Measurements from ENCODE around the gene PRKCA. TPM values are rescaled to one million over a fixed set of nuclear protein-coding genes. Genes with fewer than 3 reads are reported as not detected.

The PRKCA gene
- polyA plus RNA-seq, 2 of the 4 experiments (the other 2 are of a cell fraction) = 28.8 to 65.0 TPM

GRCh38 chr17:66604376-66604775 lies 302.0 kb downstream of the PRKCA start:
- H3K4me2 ChIP-seq = no peak overlapping the region
- no peak for TF ChIP-seq FOSB (CRISPR knock-in tag; IDR thresholded peaks at IDR 0.05)
- no peak for TF ChIP-seq ELK1 (IDR thresholded peaks at IDR 0.05; ENCODE audit: low read depth, low read length)
- TF ChIP-seq HEYL (CRISPR knock-in tag; IDR thresholded peaks at IDR 0.05) = no peak
- TF ChIP-seq SREBF2 (IDR thresholded peaks at IDR 0.05) = no peak
- TF ChIP-seq FOSL2 (IDR thresholded peaks at IDR 0.05) = no peak
- TF ChIP-seq FOSL2 (CRISPR knock-in tag; IDR thresholded peaks at IDR 0.05) = no peak
- no peak for TF ChIP-seq ZSCAN20 (CRISPR knock-in tag; IDR thresholded peaks at IDR 0.05)
- no peak for TF ChIP-seq ATOH8 (CRISPR knock-in tag; IDR thresholded peaks at IDR 0.05; ENCODE audit: low read depth)
- no peak for TF ChIP-seq CHD4 (IDR thresholded peaks at IDR 0.05; ENCODE audit: borderline replicate concordance)
- TF ChIP-seq HES2 (IDR thresholded peaks at IDR 0.05) = no peak
- TF ChIP-seq SMC3 (IDR thresholded peaks at IDR 0.05) = no peak
- H3K9me3 ChIP-seq = no peaks in the 10 kb centered on the region
- POLR2A ChIA-PET = no interaction called here
- FAIRE-seq (no peak), DNase-seq (ENCODE audit: low read depth in 1 of 2, low spot score in 1 of 2) (no peak), ATAC-seq (no peak)
- no peaks in the 10 kb centered on the region for H3K4me1 ChIP-seq
- no peak overlapping the region for H3K4me3 ChIP-seq
- CTCF ChIA-PET = no interaction called here
- no peak overlapping the region for H3K27ac ChIP-seq

GRCh38 chr17:66605541-66605940 lies 303.1 kb downstream of the PRKCA start:
- Histone ChIP-seq H3K4me2 (no peak overlapping the region), H3K27ac (no peak overlapping the region), H3K4me3 (no peak overlapping the region), H3K4me1 (no peaks in the 10 kb centered on the region), H3K9me3 (no peaks in the 10 kb centered on the region)
- FAIRE-seq (no peak), ATAC-seq (no peak), DNase-seq (ENCODE audit: low read depth in 1 of 2, low spot score in 1 of 2) (no peak)
- POLR2A ChIA-PET = no interaction called here
- CTCF ChIA-PET = interaction anchor here (0.6 to 1.4 kb wide), 4 partner anchors 11 to 351 kb away, joined by 3 read pairs; no protein-coding TSS in a partner anchor
- WGBS (ENCODE audit: missing lambda C conversion rate) = 78% methylated on average over 4 of the region's 4 CpGs
- no peak for TF ChIP-seq KDM1A (IDR thresholded peaks at IDR 0.05; ENCODE audit: low read depth)
- TF ChIP-seq EHF (CRISPR knock-in tag; IDR thresholded peaks at IDR 0.05) = no peak
- TF ChIP-seq JUNB (IDR thresholded peaks at IDR 0.05) = no peak
- TF ChIP-seq RAD21 (conservative IDR thresholded peaks at IDR 0.05 in 1 of 2, IDR thresholded peaks at IDR 0.05 in 1 of 2) = no peak
- TF ChIP-seq NR3C1 (IDR thresholded peaks at IDR 0.05) = no peak
- TF ChIP-seq HEYL (CRISPR knock-in tag; IDR thresholded peaks at IDR 0.05) = no peak

DNA sequence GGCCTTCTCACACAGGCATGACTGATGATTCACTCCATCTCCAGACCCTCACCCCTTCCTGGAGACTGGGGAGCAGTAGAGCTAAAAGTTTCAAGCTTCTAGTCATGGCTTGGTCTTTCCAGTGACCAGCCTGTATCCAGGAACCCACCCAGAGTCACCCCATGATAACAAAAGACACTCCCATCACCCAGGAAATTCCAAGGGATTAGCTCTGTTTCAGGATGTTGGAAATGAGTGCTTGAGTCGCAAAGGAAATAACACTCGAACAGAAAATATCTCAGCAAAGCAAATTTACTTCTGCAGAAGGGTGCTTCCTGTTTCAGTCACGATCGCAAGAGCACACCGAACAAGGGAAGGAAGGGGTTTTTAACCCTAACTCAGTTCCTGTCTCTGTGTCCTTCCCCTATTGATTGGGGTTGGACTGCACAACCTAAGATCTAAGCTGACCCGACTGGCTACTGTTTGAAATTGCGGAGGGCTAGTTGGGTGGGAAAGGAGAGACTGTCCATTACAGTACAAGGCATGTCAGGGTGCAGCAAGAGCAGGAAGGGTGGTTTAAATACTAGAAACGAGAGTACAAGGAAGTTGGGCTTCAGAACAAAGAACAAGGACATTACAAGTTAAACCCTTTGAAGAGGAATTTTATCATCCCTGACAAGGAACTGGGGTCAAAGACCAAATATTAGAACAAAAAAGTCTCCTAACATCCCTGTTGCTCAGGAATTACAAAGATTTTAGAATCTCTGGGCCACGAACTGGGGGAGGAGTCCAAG lies 308.1 kb downstream of the PRKCA start:
- ChIA-PET CTCF (interaction anchor here (0.9 kb wide), 1 partner anchor 410 kb away, joined by 3 read pairs; no protein-coding TSS in a partner anchor), POLR2A (no interaction called here)
- H3K4me3 ChIP-seq = no peak overlapping the region
- 69% methylated on average over 9 of the region's 9 CpGs for WGBS (ENCODE audit: missing lambda C conversion rate)
- TF ChIP-seq KDM1A (IDR thresholded peaks at IDR 0.05; ENCODE audit: low read depth) (no peak), ELK1 (IDR thresholded peaks at IDR 0.05; ENCODE audit: low read depth, low read length) (no peak)
- H3K9me3 ChIP-seq = 0 out of 3 replicates have a peak, but pooled peaks cover 4% of the 10 kb centered on the region
- no peak overlapping the region for H3K27ac ChIP-seq
- H3K4me1 ChIP-seq = no peaks in the 10 kb centered on the region
- FAIRE-seq = no peak
- no peak overlapping the region for H3K4me2 ChIP-seq
- no peak for DNase-seq (ENCODE audit: low read depth in 1 of 2, low spot score in 1 of 2)
- no peak for ATAC-seq

DNA sequence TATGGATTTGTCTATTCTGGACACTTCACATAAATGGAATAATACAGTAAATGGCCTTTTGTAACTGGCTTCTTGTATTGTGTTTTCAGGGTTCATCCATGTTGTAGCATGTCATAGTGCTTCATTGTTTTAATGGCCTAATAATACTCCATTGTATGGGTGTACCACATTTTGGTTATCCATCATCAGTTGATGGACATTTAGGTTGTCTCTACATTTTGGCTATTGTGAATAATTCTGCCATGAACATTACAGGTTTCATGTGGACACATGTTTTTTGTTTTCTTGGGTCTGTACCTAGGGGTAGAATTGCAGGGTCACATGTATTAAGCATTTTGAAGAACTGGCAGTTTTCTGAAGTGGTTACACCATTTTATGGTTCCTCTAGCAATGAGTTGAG lies 309.0 kb downstream of the PRKCA start:
- ATAC-seq (no peak), FAIRE-seq (no peak), DNase-seq (ENCODE audit: low read depth in 1 of 2, low spot score in 1 of 2) (no peak)
- TF ChIP-seq FOXS1 (CRISPR knock-in tag; IDR thresholded peaks at IDR 0.05) (no peak), RAD21 (conservative IDR thresholded peaks at IDR 0.05 in 1 of 2, IDR thresholded peaks at IDR 0.05 in 1 of 2) (no peak), ZNF302 (CRISPR knock-in tag; IDR thresholded peaks at IDR 0.05) (no peak), CHD2 (IDR thresholded peaks at IDR 0.05; ENCODE audit: low read length, partially characterized antibody) (no peak), ZSCAN20 (CRISPR knock-in tag; IDR thresholded peaks at IDR 0.05) (no peak), TP53 (CRISPR knock-in tag; IDR thresholded peaks at IDR 0.05) (no peak), JUNB (IDR thresholded peaks at IDR 0.05) (no peak)
- H3K9me3 ChIP-seq = 0 out of 3 replicates have a peak, but pooled peaks cover 4% of the 10 kb centered on the region
- POLR2A ChIA-PET = no interaction called here
- H3K4me3 ChIP-seq = no peak overlapping the region
- H3K27ac ChIP-seq = no peak overlapping the region
- CTCF ChIA-PET = no interaction called here
- H3K4me2 ChIP-seq = no peak overlapping the region
- no peaks in the 10 kb centered on the region for H3K4me1 ChIP-seq
